OCI-LY7 (cell line): ENCODE data around the gene CYRIA. TPM values are rescaled to one million over a fixed set of nuclear protein-coding genes. Genes with fewer than 3 reads are reported as not detected.

Experiments
- BruUV-seq: library from RNA; stranded (reverse); fragments of 400-500 nt; replicated peaks from 2 replicates; lab custom pipeline; 2021; lab: Mats Ljungman, UMichigan
- CTCF ChIA-PET: fragments of 300-600 bp; sonication (Branson Sonifier 250); formaldehyde crosslinking; loops from one replicate; lab custom pipeline; 2022; ENCODE audit warnings: antibody characterized with exemption; ENCODE audit not compliant: unreplicated experiment; lab: Charles Lee
- POLR2A ChIA-PET: fragments of 300-600 bp; sonication (Branson Sonifier 250); formaldehyde crosslinking; loops from one replicate; lab custom pipeline; 2022; ENCODE audit warnings: antibody characterized with exemption; lab: Charles Lee
- DNase-seq: peaks from one replicate; pipeline ENCODE4 v3.0.0-alpha.2; 2015; ENCODE audit warnings: low spot score
- H2AFZ ChIP-seq: fragments of 200-600 bp; sonication (generic), shearing (Covaris generic); 2 replicates; pipeline ENCODE4 v1.6.1; 2014; ENCODE audit warnings: mild to moderate bottlenecking, antibody characterized with exemption, low read length, moderate library complexity
- H3K27ac ChIP-seq: fragments of 200-600 bp; sonication (generic); 2 replicates; pipeline ENCODE4 v1.5.1; 2014; ENCODE audit warnings: mixed run types, low read depth, mild to moderate bottlenecking, moderate library complexity, low read length, inconsistent platforms; ENCODE audit not compliant: poor library complexity, severe bottlenecking
- H3K36me3 ChIP-seq: fragments of 200-600 bp; sonication (generic); 2 replicates; pipeline ENCODE4 v1.6.1; 2014; ENCODE audit warnings: mild to moderate bottlenecking, antibody characterized with exemption, low read length, moderate library complexity, mixed read lengths; ENCODE audit not compliant: insufficient read depth
- H3K4me1 ChIP-seq: fragments of 200-600 bp; sonication (generic); 2 replicates; pipeline ENCODE4 v1.5.1; 2014; ENCODE audit warnings: mild to moderate bottlenecking, low read length; ENCODE audit not compliant: insufficient read depth, poor library complexity, severe bottlenecking
- H3K4me2 ChIP-seq: fragments of 200-600 bp; sonication (generic); 2 replicates; pipeline ENCODE4 v1.6.1; 2014; ENCODE audit warnings: mild to moderate bottlenecking, low read length
- H3K4me3 ChIP-seq: fragments of 200-600 bp; sonication (generic); 2 replicates; pipeline ENCODE4 v1.5.1; 2014; ENCODE audit warnings: mild to moderate bottlenecking, low read depth, low read length; ENCODE audit not compliant: poor library complexity, severe bottlenecking
- H3K79me2 ChIP-seq: fragments of 200-600 bp; sonication (generic); 2 replicates; pipeline ENCODE4 v1.6.1; 2016; ENCODE audit warnings: low read depth, mild to moderate bottlenecking, low read length, moderate library complexity, mixed read lengths; ENCODE audit not compliant: insufficient read depth
- H3K9me2 ChIP-seq: fragments of 200-600 bp; sonication (generic); 2 replicates; pipeline ENCODE4 v1.6.1; 2016; ENCODE audit warnings: mild to moderate bottlenecking, low read length, mixed read lengths; ENCODE audit not compliant: insufficient read depth
- H3K9me3 ChIP-seq: fragments of 200-600 bp; sonication (generic); 2 replicates; pipeline ENCODE4 v1.6.1; 2014; ENCODE audit warnings: mild to moderate bottlenecking, mixed run types, low read length, mixed read lengths
- H4K20me1 ChIP-seq: fragments of 200-600 bp; sonication (generic); 2 replicates; pipeline ENCODE4 v1.6.1; 2014; ENCODE audit warnings: mild to moderate bottlenecking, antibody characterized with exemption, low read length, moderate library complexity, mixed read lengths; ENCODE audit not compliant: insufficient read depth
- EZH2phosphoT487 ChIP-seq: fragments of 200-600 bp; sonication (generic); IDR thresholded peaks from 2 replicates; pipeline ENCODE4 v1.6.1; 2018; ENCODE audit warnings: low read depth, borderline replicate concordance, mild to moderate bottlenecking, mixed run types, antibody characterized with exemption, low read length, moderate library complexity, mixed read lengths
- intact Hi-C: fragments of 100-400 bp; cut with micrococcal nuclease; formaldehyde crosslinking; loops from one replicate; pipeline ENCODE4 v1.10.0; 2022; ENCODE audit not compliant: unreplicated experiment
- total RNA-seq, 2 experiments: library from RNA; depleted of rRNA in 1 of 2; stranded (reverse); fragments of >200 nt in 1 of 2; shearing (Covaris generic) in 1 of 2; gene quantifications; 2 replicates each; pipeline ENCODE4 v1.2.3, GENCODE V29; 2014 to 2022
- TF ChIP-seq, protein P1 (sequence below): fragments of 200-600 bp; sonication (generic); conservative IDR thresholded peaks from 2 replicates; pipeline ENCODE4 v1.5.1; 2014; ENCODE audit warnings: mild to moderate bottlenecking, antibody characterized with exemption, low read length, moderate library complexity, mixed read lengths

The CYRIA gene
- total RNA-seq, 2 experiments from 2014 or later: 5.0 to 11.7 TPM

DNA sequence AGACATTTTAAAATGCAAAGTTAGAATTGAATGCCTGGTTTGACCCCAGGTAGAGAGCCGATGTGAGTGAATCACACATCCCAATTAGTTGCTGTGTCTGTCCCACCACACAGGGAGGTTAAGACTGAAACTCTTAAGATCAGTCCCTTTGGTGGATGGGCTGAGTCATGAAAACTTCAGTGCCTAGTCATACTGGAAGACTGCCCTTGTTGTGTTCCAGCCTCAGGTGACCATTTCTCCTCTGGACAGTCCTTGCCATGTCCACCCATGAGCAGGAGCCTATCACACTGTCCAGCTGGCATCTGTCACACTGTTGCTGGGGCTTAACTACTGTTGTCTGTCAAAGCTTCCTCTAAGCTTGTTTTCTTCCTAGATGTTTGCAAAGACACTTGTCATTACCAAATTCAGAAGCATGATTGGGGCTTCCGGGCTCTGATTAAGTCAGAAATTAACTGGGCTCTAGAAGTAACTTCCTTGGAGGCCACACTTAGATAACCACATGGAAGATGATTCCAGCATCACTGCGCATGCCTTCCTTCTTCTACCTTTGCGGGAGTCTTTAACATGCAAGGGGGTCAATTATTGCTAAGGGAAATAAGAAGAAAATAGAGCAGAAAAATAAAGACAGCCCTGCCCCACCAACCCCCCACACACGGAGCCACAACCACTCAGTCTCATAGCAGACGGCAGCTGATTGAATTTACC lies 21.3 kb downstream of the CYRIA start:
- no peak overlapping the region for H3K4me3 ChIP-seq
- no TSS peak for BruUV-seq
- intact Hi-C loops: no loop called here

DNA sequence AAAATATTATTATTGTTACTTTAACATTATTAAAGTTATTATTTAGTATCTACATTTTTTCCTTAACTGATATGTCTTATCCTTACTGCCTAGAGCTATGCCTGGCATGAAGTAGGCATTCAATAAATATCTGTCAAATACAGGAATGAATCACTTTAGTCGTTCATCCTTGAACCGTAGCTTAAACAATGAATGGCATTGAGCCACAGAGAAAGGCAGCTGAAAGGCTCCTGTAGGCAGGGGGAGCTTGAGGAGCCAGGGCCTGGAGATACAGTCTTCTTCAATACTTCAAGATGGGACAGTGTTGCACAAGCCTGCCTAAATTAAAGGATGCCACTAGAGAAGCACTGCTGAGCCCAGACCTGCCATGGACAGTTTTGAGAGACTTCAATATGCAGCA lies 22.5 kb downstream of the CYRIA start:
- intact Hi-C loops: no loop called here
- peaks cover 34% of the 10 kb centered on the region for H3K4me1 ChIP-seq
- TF ChIP-seq, protein P1, sequence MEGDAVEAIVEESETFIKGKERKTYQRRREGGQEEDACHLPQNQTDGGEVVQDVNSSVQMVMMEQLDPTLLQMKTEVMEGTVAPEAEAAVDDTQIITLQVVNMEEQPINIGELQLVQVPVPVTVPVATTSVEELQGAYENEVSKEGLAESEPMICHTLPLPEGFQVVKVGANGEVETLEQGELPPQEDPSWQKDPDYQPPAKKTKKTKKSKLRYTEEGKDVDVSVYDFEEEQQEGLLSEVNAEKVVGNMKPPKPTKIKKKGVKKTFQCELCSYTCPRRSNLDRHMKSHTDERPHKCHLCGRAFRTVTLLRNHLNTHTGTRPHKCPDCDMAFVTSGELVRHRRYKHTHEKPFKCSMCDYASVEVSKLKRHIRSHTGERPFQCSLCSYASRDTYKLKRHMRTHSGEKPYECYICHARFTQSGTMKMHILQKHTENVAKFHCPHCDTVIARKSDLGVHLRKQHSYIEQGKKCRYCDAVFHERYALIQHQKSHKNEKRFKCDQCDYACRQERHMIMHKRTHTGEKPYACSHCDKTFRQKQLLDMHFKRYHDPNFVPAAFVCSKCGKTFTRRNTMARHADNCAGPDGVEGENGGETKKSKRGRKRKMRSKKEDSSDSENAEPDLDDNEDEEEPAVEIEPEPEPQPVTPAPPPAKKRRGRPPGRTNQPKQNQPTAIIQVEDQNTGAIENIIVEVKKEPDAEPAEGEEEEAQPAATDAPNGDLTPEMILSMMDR: no peak
- no peak for TF ChIP-seq EZH2phosphoT487
- H3K36me3 ChIP-seq: peaks cover 4% of the 10 kb centered on the region
- no peak overlapping the region for H3K4me3 ChIP-seq
- H3K79me2 ChIP-seq: no peaks in the 10 kb centered on the region
- no peaks in the 10 kb centered on the region for H3K9me3 ChIP-seq
- no peak overlapping the region for H3K4me2 ChIP-seq
- H4K20me1 ChIP-seq: no peaks in the 10 kb centered on the region
- ChIA-PET POLR2A (interaction anchor here (0.9 to 1.4 kb wide), 3 partner anchors 9 to 21 kb away, joined by 3 to 4 read pairs (median 4); no protein-coding TSS in a partner anchor), CTCF (no interaction called here)
- no peaks in the 10 kb centered on the region for H3K9me2 ChIP-seq
- no peak overlapping the region for H2AFZ ChIP-seq
- no peak for DNase-seq
- H3K27ac ChIP-seq: no peak overlapping the region
- no TSS peak for BruUV-seq

More for the DNA sequence above, 21.3 kb downstream of the CYRIA start:
- ChIA-PET CTCF (no interaction called here), POLR2A (interaction anchor here (0.7 to 1.7 kb wide), 5 partner anchors 9 to 69 kb away, joined by 4 to 11 read pairs (median 4); no protein-coding TSS in a partner anchor)
- Histone ChIP-seq H3K4me1 (peaks cover 27% of the 10 kb centered on the region), H2AFZ (no peak overlapping the region), H3K36me3 (no peaks in the 10 kb centered on the region), H3K9me2 (no peaks in the 10 kb centered on the region), H3K27ac (no peak overlapping the region), H3K4me2 (no peak overlapping the region), H4K20me1 (no peaks in the 10 kb centered on the region), H3K9me3 (no peaks in the 10 kb centered on the region), H3K79me2 (no peaks in the 10 kb centered on the region)
- TF ChIP-seq, protein P1: no peak
- no peak for TF ChIP-seq EZH2phosphoT487
- no peak for DNase-seq

DNA sequence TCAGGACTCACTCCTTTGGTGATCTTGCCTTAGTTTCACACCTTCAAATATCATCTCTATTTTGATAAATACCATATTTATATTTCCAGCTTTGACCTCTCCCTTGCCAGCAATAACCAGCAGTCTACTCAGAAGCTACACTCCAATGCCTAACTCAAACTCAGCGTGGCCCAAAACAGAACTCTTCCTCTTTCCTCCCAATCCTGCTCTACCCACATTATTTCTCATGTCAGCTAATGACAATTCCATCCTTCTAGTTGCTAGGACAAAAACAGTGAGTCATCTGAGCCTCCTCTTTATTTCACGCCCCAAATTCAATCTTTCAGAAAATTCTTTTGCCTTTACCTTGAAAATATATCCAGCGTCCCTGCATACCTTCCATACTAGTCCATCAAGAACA lies 23.5 kb downstream of the CYRIA start:
- no peak overlapping the region for H3K27ac ChIP-seq
- peaks cover 9% of the 10 kb centered on the region; the same call in 1 of the 2 replicates for H3K9me3 ChIP-seq
- H3K79me2 ChIP-seq: no peaks in the 10 kb centered on the region
- intact Hi-C loops: no loop called here
- TF ChIP-seq, protein P1: no peak
- TF ChIP-seq EZH2phosphoT487: no peak
- H4K20me1 ChIP-seq: no peaks in the 10 kb centered on the region
- H2AFZ ChIP-seq: no peak overlapping the region
- H3K4me1 ChIP-seq: peaks cover 25% of the 10 kb centered on the region
- H3K36me3 ChIP-seq: peaks cover 14% of the 10 kb centered on the region
- ChIA-PET CTCF (no interaction called here), POLR2A (no interaction called here)
- H3K4me3 ChIP-seq: no peak overlapping the region
- no peak for DNase-seq
- H3K9me2 ChIP-seq: no peaks in the 10 kb centered on the region
- no TSS peak for BruUV-seq
- no peak overlapping the region for H3K4me2 ChIP-seq
